ENCODE data around the gene PSMB10. TPM values are rescaled to one million over a fixed set of nuclear protein-coding genes. Genes with fewer than 3 reads are reported as not detected.
A peak's percentile ranks its signal among the peaks of the same experiment; 100 is the strongest.

The PSMB10 gene
- total RNA-seq, 1 experiment from 2014 or later: 62.2 TPM

DNA sequence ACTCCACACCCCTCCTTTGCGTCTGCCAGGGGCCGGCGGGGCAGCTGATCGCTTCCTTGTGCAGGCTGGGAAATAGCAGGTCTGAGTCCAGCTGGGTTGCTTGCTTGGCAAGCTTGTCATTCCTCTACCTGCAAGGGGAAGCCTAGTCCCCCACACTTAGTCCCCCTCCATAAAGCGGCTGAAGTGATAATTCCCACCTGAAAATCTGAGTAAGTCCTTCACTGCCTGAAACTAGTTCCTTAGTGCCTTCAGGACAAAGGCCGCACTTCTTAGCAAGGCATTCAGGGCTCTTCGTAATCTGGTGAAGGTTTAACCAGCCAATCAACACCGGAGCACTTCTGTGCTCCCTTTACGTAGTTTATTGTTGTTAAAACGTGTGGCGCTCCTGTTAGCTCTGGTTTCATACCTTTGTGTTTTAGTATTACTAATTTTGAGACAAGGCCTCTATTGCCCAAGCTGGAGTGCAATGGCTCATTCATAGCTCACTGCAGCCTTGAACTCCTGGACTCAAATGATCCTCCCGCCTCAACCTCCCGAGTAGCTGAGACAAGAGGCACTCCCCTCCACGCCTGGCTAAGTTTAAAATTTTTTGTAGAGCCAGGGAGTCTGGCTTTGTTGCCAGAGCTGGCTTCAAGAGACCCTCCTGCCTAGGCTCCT is 42.8 kb downstream of the PSMB10 start:
- no peak for DNase-seq (ENCODE audit: low read depth)

DNA sequence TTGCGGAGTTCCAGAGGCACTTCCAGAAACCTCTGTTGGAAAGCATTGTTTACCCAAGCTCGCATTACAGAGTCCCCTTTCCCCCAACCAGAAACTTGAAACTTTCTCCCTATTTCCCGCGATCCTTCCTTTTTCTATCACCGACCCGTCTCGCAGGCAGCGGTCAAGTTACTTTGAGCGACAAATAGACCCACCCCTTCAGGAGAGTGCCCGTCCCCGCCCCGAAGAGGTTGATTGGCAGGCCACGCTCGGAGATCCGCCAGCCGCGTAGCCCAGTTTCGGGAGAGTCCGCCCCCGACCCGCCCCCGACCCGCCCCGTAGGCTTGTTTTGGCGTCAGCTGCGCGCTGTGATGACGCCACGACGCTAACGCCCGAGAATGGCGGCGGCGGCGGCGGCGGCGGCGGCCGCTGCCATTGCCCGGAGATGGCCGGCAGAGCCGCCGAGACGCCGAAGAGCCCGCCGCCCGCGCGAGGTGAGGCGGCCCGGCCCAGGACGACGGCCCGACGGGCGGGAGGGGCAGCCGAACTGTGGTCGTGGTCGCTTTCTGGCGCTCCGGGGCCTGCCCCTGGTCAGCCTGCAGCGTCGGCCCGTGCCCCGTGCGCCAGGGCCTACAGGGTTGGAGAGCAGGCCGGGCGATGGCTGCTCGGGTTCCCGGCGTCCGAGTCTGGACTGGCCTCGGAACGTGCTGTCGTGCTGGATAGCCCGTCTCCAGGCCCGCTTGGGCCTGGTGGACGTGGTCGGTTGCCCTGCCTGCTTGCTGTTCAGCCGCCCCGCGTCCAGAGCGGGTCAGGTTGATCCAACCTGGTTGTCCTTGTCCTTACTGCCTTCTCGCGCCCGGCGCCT is 43.5 kb downstream of the PSMB10 start, which contains the start of gene PSKH1:
Gene PSKH1 (plus strand): TSS at position 356 of the 844 bp plus-strand sequence. CDS start 15,496 bp downstream, outside the sequence.
- peak; percentile 92 for DNase-seq (ENCODE audit: low read depth)

- no peak for DNase-seq (ENCODE audit: low read depth)
These were observed 44.3 kb downstream of the PSMB10 start for GRCh38 chr16:67892375-67892774.

DNA sequence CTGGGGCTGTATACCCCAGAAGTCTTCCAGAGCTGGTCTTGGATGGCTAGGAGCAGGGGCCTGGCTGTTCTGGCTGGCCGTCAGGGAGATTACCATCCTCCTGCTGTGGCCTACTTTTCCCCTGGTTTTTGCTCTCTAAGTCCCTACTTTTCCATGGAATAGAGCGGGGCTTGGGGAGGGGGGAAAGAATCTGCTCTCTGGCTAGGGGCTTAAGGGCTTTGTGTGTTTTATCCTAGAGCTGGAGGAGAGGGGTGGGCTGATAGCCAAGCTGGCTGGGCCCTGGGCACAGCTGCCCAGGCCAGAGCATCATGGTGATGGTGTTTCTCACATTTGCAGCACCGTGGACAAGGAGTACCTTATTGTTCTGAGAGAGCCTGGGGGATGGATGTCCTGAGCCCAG is 48.3 kb downstream of the PSMB10 start:
- no peak for DNase-seq (ENCODE audit: low read depth)

- no peak for DNase-seq (ENCODE audit: low read depth)
These were observed 50.3 kb downstream of the PSMB10 start for GRCh38 chr16:67886387-67886786.

DNA sequence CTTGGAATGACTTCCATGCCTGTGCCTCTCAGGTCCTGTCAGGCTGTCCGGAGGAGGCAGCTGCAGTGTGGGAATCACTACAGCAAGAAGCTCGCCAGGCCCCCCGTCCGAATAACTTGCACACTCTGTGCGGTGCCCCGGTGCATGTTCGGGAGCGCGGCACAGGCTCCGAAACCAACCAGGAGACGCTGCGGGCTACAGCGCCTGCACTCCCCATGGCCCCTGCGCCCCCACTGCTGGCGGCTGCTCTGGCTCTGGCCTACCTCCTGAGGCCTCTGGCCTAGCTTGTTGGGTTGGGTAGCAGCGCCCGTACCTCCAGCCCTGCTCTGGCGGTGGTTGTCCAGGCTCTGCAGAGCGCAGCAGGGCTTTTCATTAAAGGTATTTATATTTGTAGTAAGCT is 50.7 kb downstream of the PSMB10 start:
- DNase-seq (ENCODE audit: low read depth): no peak

DNA sequence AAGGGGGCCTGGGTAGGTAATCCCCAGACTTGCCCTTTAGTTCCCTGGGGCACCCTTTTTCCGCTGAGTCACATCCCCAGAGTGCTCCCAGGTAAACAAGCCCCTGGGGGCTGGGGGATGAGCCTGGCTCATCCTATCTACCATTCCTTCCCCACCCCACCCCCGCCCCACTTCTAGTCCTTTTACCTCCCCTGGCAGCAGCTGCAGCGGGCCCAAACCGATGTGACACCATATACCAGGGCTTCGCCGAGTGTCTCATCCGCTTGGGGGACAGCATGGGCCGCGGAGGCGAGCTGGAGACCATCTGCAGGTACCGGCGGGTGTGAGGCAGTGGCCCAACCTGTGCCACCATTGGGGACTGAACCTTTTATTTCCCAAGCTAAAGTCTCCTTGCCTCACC is 51.1 kb downstream of the PSMB10 start:
- no peak for DNase-seq (ENCODE audit: low read depth)

GRCh38 chr16:67884684-67885083 is 52.0 kb downstream of the PSMB10 start, which contains the start of gene NRN1L:
Gene NRN1L (plus strand): TSS chr16:67884885. CDS start chr16:67884904, 19 bp downstream.
- DNase-seq (ENCODE audit: low read depth): no peak

Small RNA genes within 50 kb of the gene (small RNA-seq; reads per million reads assigned to genes)
- not detected for gene NRN1L

Other genes with a start within 250 kb of the PSMB10 start
- gene GFOD2, start 217.5 kb downstream of the PSMB10 start, total RNA-seq (2014; rRNA removed; shearing (Covaris generic)): 20.4 and 24.4 TPM in 2 replicates
- gene RANBP10, start 130.3 kb downstream of the PSMB10 start, total RNA-seq (2014; rRNA removed; shearing (Covaris generic)): 6.2 and 10.8 TPM in 2 replicates
- gene TSNAXIP1, start 130.0 kb downstream of the PSMB10 start, total RNA-seq (2014; rRNA removed; shearing (Covaris generic)): 0.18 TPM in 1 of 2 replicates, not detected in the other
- 91.5 and 105 TPM in 2 replicates for gene THAP11, start 94.5 kb downstream of the PSMB10 start, total RNA-seq (2014; rRNA removed; shearing (Covaris generic))
- gene NUTF2, start 89.9 kb downstream of the PSMB10 start, total RNA-seq (2014; rRNA removed; shearing (Covaris generic)): 236 and 318 TPM in 2 replicates
- 30.1 and 30.2 TPM in 2 replicates for gene CENPT, start 89.2 kb downstream of the PSMB10 start, total RNA-seq (2014; rRNA removed; shearing (Covaris generic))
- gene EDC4, start 63.8 kb downstream of the PSMB10 start, total RNA-seq (2014; rRNA removed; shearing (Covaris generic)): 64.5 and 78.1 TPM in 2 replicates
- not detected in 2 replicates for gene NRN1L, start 52.0 kb downstream of the PSMB10 start, total RNA-seq (2014; rRNA removed; shearing (Covaris generic))
- 5.9 and 7.0 TPM in 2 replicates for gene PSKH1, start 43.6 kb downstream of the PSMB10 start, total RNA-seq (2014; rRNA removed; shearing (Covaris generic))
- gene CTRL, start 5.0 kb downstream of the PSMB10 start, total RNA-seq (2014; rRNA removed; shearing (Covaris generic)): 2.5 and 2.9 TPM in 2 replicates
- gene LCAT, start 7.3 kb upstream of the PSMB10 start, total RNA-seq (2014; rRNA removed; shearing (Covaris generic)): 3.3 and 3.5 TPM in 2 replicates
- 17.3 and 21.5 TPM in 2 replicates for gene SLC12A4, start 31.8 kb upstream of the PSMB10 start, total RNA-seq (2014; rRNA removed; shearing (Covaris generic))
- not detected in 2 replicates for gene DPEP3, start 43.6 kb upstream of the PSMB10 start, total RNA-seq (2014; rRNA removed; shearing (Covaris generic))
- not detected in 2 replicates for gene DPEP2, start 62.6 kb upstream of the PSMB10 start, total RNA-seq (2014; rRNA removed; shearing (Covaris generic))
- not detected in 2 replicates for gene DPEP2NB, start 79.1 kb upstream of the PSMB10 start, total RNA-seq (2014; rRNA removed; shearing (Covaris generic))
- 18.9 and 22.5 TPM in 2 replicates for gene DDX28, start 86.4 kb upstream of the PSMB10 start, total RNA-seq (2014; rRNA removed; shearing (Covaris generic))
- 15.4 and 18.2 TPM in 2 replicates for gene DUS2, start 86.4 kb upstream of the PSMB10 start, total RNA-seq (2014; rRNA removed; shearing (Covaris generic))
- gene NFATC3, start 148.5 kb upstream of the PSMB10 start, total RNA-seq (2014; rRNA removed; shearing (Covaris generic)): 14.9 and 15.4 TPM in 2 replicates